Measurements from ENCODE around the gene ASL. TPM values are rescaled to one million over a fixed set of nuclear protein-coding genes. Genes with fewer than 3 reads are reported as not detected.

ASL gene
- total and polyA plus RNA-seq, 9 of the 15 experiments (the other 6 are each of a cell fraction or from before 2014, with no cell fraction given), result 2.6 to 67.0 (median 33.3) TPM

- peak; percentile 23 for TF ChIP-seq RBM25 (IDR thresholded peaks at IDR 0.05; ENCODE audit: low read depth, low read length, severe bottlenecking)
- no peak for TF ChIP-seq THRA (IDR thresholded peaks at IDR 0.05)
- no peak for TF ChIP-seq BCL6 (CRISPR knock-in tag; IDR thresholded peaks at IDR 0.05)
- TF ChIP-seq ZBTB40 (IDR thresholded peaks at IDR 0.05), result peak; percentile 70
- no peak for TF ChIP-seq ZBTB40 (CRISPR knock-in tag; IDR thresholded peaks at IDR 0.05)
- TF ChIP-seq PHTF2 (CRISPR knock-in tag; IDR thresholded peaks at IDR 0.05), result no peak
- no peak for TF ChIP-seq HDAC8 (tag; IDR thresholded peaks at IDR 0.05)
- no peak for TF ChIP-seq ZNF507 (tag; conservative IDR thresholded peaks at IDR 0.05)
- TF ChIP-seq ZNF197 (CRISPR knock-in tag; IDR thresholded peaks at IDR 0.05; ENCODE audit: low read depth), result no peak
- TF ChIP-seq RBM15 (IDR thresholded peaks at IDR 0.05; ENCODE audit: insufficient read depth, low read length), result no peak
- TF ChIP-seq SETDB1 (IDR thresholded peaks at IDR 0.05; ENCODE audit: low read length), result no peak
Measured at GRCh38 chr7:66100408-66101050, 24.9 kb downstream of the ASL start (continued).

Measured in K562 (cell line).